ENCODE results near the gene TRAF2. TPM values are rescaled to one million over a fixed set of nuclear protein-coding genes. Genes with fewer than 3 reads are reported as not detected.

The TRAF2 gene
- total RNA-seq, 1 donor from 2014 or later = 49.0 TPM

GRCh38 chr9:136846376-136847087 lies 39.8 kb upstream of the TRAF2 start:
- intact Hi-C loops (cut with micrococcal nuclease) = loop anchor here (5.0 kb wide), 4 partner anchors 54 to 201 kb away; partner anchors contain the start of genes NPDC1, PAXX and TMEM141

GRCh38 chr9:136847088-136847825 lies 39.1 kb upstream of the TRAF2 start:
- intact Hi-C loops (cut with micrococcal nuclease) = loop anchor here (5.0 kb wide), 4 partner anchors 55 to 200 kb away; partner anchors contain the start of genes NPDC1, PAXX and TMEM141

DNA sequence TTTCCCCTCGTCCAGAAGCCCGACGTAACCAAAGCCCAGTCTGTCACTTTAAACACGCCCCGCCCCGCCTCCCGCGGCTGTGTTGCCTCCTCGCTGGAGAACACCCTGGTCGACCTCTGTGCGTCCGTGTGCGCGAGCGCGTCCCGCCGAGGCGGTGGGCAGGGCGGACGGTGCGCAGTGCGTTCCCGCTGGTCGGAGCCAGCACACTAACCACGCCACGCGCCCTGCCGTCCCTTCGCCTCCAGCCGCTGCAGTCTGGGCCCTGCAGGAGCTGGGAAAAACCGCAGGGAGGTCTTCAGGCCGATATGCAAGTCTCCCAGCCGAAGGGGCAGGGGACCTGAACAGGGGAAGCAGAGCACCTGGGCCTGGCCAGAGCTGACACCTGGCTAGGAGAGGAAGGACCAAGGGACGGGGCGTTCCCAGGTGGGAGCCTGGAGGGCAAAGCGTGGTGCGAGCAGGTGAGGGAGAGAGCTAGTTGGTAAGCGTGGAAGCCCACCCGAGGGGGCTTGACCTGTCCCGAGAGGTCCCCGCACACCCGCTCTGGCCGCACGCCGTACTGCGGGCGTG lies 38.4 kb upstream of the TRAF2 start:
- intact Hi-C loops (cut with micrococcal nuclease) = loop anchor here (1.0 to 5.0 kb wide), 7 partner anchors 34 to 199 kb away; partner anchors contain the start of genes ABCA2, NPDC1, PAXX and TMEM141

DNA sequence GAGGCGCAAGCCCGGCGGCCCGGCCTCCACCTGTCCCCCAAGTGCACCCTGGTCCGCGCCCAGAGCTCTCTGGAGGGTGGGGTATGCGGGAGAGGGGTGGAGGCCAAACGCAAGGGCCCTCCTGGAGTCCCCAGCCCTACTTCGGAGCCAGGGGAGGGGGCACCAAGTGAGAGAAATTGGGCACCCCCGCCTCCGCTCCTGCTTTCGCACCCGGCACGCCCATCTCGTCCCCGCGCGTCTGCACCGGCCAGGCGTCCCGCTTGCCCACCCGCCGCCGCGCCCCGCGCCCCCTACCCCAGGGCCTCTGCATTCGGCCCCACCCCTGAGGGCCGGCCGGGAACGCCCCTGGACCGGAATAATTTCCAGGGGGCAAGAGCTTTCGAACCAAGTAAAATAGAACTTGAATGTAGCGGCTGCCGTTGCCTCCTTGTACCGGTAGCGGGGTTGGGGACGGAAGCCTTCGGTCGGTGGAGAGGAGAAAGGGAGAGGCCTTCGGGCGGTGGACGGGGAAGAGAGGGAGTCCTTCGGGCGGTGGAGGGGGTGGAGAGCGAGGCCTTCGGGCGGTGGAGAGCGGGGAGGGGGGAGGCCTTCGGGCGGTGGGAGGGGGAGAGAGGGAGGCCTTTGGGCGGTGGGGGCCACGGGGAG lies 37.8 kb upstream of the TRAF2 start:
- intact Hi-C loops (cut with micrococcal nuclease) = loop anchor here (1.0 to 5.0 kb wide), 9 partner anchors 18 to 199 kb away; partner anchors contain the start of genes ABCA2, EDF1, NPDC1 and PAXX

DNA sequence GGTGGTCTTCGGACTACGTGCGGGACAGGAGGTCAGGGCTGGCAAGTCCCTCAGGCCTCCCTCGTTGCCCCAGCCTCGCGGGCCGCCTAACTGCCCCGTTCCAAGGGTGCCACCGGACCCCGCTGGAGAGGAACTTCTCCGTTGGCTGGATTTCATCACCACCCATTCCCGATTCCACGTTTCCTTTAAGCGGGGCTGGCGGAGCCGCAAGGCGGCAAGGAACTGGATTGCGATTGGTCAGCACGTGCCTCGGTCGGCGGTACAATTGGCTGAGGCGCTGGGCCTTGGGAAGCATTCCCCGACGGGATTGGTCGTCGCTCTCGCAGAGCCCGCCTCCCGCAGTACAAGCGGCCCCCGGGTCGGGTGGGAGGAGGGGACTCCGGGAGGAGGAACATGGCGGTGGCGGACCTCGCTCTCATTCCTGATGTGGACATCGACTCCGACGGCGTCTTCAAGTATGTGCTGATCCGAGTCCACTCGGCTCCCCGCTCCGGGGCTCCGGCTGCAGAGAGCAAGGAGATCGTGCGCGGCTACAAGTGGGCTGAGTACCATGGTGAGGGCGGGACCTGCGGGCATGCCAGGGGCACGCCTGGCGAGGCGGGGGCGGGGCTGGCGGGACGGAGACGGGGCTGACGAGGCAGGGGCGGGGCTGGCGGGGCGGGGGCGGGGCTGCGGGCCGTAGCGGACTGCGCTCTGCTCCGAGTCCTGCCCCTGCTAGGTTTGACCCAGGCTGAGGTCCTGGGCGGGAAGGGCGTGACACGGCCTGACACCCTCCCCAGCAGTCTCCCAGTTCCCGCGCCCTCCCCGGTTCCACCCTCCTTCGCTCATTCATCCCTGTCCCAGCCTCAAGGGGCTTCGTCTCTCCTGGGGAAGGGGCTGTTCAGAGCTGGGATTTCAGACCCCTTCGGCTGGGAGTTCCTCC lies 37.0 kb upstream of the TRAF2 start, which contains the start of gene PHPT1:
Gene PHPT1, plus strand, starts transcription at position 372 of the 922 bp plus-strand sequence. Its CDS starts 22 bp downstream, at position 394.
- intact Hi-C loops (cut with micrococcal nuclease) = loop anchor here (1.0 to 5.0 kb wide), 8 partner anchors 17 to 198 kb away; partner anchors contain the start of genes ABCA2, EDF1, NPDC1 and PAXX

GRCh38 chr9:136849960-136850865 lies 36.1 kb upstream of the TRAF2 start:
- intact Hi-C loops (cut with micrococcal nuclease) = loop anchor here (1.0 to 5.0 kb wide), 8 partner anchors 16 to 197 kb away; partner anchors contain the start of genes ABCA2, EDF1, NPDC1 and PAXX

- intact Hi-C loops (cut with micrococcal nuclease) = no loop called here
Observed at GRCh38 chr9:136850866-136851775, 35.2 kb upstream of the TRAF2 start.

DNA sequence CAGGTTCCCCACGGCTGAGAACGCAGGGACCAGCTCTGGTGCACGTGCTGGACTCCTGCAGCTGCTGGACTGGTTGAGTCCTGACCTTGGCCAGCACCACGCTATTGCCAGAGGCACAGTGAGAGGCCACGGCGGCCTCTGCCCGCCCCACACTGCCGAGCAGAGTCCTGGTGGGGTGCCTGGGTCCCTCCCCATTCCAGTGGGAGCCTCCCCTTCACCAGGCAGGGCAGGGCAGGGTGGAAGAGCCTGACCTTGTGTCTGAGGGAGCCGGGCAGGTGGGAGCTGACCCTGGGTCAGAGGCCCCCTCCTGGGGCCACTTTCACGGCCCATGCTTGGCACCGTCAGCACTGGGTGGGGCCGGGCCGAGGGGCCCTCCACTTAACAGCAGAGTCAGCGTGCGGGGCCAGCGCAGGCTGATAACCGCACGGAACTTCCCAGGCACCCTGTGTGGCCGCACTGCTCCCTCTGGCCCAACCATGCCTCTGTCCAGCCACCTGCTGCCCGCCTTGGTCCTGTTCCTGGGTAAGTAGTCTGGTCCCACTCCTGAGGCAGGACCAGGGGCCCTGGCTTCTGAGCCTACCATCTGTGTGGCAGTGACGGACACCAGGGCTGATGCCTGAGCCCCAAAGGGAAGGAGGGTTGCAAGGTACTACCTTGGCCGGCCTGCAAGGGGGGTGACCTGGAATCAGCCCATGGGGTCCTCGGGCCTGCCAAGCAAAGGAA lies 34.2 kb upstream of the TRAF2 start, which contains the start of gene MAMDC4:
Gene MAMDC4, plus strand, starts transcription at position 406 of the 723 bp plus-strand sequence. Its CDS starts 71 bp downstream, at position 477.
- intact Hi-C loops (cut with micrococcal nuclease) = no loop called here

- intact Hi-C loops (cut with micrococcal nuclease) = no loop called here
Observed at GRCh38 chr9:136852664-136853595, 33.4 kb upstream of the TRAF2 start.

DNA sequence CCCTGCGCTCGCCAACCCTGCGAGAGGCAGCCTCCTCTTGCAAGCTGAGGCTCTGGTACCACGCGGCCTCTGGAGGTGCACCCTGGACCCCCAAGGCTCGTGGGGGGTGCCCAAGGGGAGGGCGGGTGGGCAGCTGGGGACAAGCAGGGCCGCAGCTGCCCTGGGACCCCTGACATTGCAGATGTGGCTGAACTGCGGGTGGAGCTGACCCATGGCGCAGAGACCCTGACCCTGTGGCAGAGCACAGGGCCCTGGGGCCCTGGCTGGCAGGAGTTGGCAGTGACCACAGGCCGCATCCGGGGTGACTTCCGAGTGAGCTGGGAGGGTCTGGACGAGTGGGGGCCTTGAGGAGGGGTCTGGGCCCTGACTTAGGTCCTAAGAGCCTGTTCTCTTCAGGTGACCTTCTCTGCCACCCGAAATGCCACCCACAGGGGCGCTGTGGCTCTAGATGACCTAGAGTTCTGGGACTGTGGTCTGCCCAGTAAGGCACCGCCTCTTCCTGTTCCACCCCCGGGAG lies 32.7 kb upstream of the TRAF2 start:
- intact Hi-C loops (cut with micrococcal nuclease) = no loop called here

GRCh38 chr9:136854113-136854841 lies 32.0 kb upstream of the TRAF2 start:
- intact Hi-C loops (cut with micrococcal nuclease) = no loop called here

DNA sequence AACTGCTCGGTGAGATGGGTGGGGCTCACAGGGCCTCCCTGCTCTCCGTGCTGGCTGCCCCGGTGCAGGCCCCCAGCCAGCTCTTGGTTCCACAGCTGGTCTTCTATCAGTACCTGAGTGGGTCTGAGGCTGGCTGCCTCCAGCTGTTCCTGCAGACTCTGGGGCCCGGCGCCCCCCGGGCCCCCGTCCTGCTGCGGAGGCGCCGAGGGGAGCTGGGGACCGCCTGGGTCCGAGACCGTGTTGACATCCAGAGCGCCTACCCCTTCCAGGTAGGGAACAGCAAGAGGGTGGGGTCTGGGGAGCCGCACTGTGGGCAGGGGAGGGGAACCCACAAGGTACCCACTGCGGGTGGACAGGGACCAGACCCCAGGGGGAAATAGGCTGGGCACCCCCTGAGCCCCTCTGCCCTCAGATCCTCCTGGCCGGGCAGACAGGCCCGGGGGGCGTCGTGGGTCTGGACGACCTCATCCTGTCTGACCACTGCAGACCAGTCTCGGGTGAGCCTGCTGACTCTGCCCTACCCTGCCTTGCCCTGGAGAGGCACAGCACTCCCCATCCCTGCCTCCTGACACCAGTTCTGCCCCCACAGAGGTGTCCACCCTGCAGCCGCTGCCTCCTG lies 31.4 kb upstream of the TRAF2 start:
- intact Hi-C loops (cut with micrococcal nuclease) = no loop called here

GRCh38 chr9:136855461-136856078 lies 30.7 kb upstream of the TRAF2 start:
- intact Hi-C loops (cut with micrococcal nuclease) = no loop called here

DNA sequence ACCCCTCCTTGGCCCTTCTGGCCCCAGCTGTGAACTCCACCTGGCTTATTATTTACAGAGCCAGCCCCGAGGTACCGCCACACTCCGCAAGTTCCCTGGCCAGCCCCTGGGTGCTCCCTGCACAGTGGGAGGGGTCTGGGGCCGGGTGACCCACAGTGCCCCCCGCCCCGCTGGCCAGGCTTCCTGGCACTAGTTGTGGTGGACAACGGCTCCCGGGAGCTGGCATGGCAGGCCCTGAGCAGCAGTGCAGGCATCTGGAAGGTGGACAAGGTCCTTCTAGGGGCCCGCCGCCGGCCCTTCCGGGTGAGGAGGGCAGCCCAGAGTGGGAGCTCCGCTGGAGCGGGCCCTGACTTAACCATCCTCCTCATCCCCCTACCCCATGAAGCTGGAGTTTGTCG lies 30.2 kb upstream of the TRAF2 start:
- intact Hi-C loops (cut with micrococcal nuclease) = no loop called here

Measured in T-helper 2 cell treated with Interferon-gamma antibody and Interleukin-4, amounts not matched to agents 100 ng/mL and 5 ng/mL, for 36 hours (primary cell).